Skeletal muscle satellite cell (primary cell): ENCODE results near the gene CARNS1.

Experiments used
- H3K27me3 ChIP-seq: 2 replicates; pipeline ENCODE4 v1.7.0; 2013; ENCODE audit warnings: low read length; ENCODE audit not compliant: control insufficient read depth, insufficient read depth
- H3K36me3 ChIP-seq: 2 replicates; pipeline ENCODE4 v1.7.0; 2013; ENCODE audit warnings: mild to moderate bottlenecking, control low read depth, low read length; ENCODE audit not compliant: insufficient read depth
- H3K4me1 ChIP-seq: 2 replicates; pipeline ENCODE4 v1.7.0; 2013; ENCODE audit warnings: low read length; ENCODE audit not compliant: control insufficient read depth, insufficient read depth
- H3K4me2 ChIP-seq: 2 replicates; pipeline ENCODE4 v1.7.0; 2013; ENCODE audit warnings: mild to moderate bottlenecking, low read length
- H3K4me3 ChIP-seq: 2 replicates; pipeline ENCODE4 v1.7.0; 2013; ENCODE audit warnings: low read length
- H3K9ac ChIP-seq: 2 replicates; pipeline ENCODE4 v1.7.0; 2013; ENCODE audit warnings: mild to moderate bottlenecking, low read depth, low read length, moderate library complexity
- H3K9me3 ChIP-seq: replicated peaks from 2 replicates; pipeline ENCODE4 v1.7.0; 2013; ENCODE audit warnings: mild to moderate bottlenecking, control low read depth, low read length

The CARNS1 gene

DNA sequence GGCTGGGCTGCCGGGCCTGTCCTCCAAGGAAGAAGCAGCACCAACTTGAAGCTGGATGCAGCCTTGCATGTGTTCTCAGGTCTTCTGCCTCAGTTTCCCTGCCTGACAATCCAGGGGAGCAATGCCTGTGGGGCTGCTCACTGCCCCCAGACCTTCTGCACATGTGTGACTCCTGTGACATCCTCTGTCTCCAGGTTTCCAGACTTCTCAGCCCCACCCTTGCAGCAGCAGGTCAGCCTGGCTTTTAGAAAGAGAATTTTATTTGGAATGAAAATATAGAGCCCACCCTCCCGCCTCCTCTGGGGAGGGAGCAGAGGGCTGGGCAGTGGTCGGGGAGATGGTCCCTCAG lies 22.3 kb downstream of the CARNS1 start:
- Histone ChIP-seq H3K4me3 (no peak overlapping the region), H3K27me3 (no peaks in the 10 kb centered on the region), H3K9me3 (no peaks in the 10 kb centered on the region), H3K4me1 (peaks cover 28% of the 10 kb centered on the region), H3K4me2 (no peak overlapping the region), H3K9ac (no peak overlapping the region), H3K36me3 (peaks cover 63% of the 10 kb centered on the region)

DNA sequence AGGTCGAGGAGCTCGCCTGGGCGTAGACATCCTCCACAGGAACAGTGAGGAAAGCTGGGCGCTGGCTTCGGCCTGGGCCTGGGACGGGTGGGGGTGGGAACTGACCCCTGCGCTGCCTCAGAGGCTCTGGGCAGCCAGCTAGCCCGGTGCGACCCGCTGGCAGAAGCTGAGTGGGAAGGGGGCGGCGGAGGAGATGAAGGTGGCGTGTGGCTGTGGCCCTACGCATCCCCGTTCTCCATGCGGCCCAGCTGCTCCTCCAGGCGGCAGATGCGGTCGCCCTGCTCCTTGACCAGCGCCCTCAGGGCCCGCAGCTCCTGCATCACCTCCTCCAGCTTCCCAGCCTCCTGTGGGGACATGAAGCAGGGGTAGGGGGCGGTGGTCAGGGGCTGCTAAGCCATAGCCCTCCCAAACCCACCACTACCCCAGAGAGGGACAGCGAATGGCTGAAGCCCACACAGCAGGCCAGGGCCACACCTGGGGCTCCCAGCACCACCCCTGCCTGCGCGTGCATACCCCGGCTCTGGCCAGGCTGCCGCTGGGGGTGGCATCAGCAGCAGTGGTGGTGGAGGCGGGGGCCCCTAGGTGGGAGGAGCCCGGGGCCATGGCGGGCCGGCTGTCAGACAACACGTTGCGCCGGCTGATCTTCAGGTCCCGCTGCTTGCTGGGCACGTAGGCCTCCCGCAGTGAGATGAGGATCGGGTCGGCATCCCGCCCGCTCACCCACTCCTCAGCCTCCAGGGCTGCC lies 22.9 kb downstream of the CARNS1 start:
- Histone ChIP-seq H3K4me2 (no peak overlapping the region), H3K9ac (no peak overlapping the region), H3K4me3 (no peak overlapping the region), H3K4me1 (peaks cover 30% of the 10 kb centered on the region), H3K9me3 (no peaks in the 10 kb centered on the region), H3K27me3 (no peaks in the 10 kb centered on the region), H3K36me3 (peaks cover 57% of the 10 kb centered on the region)

DNA sequence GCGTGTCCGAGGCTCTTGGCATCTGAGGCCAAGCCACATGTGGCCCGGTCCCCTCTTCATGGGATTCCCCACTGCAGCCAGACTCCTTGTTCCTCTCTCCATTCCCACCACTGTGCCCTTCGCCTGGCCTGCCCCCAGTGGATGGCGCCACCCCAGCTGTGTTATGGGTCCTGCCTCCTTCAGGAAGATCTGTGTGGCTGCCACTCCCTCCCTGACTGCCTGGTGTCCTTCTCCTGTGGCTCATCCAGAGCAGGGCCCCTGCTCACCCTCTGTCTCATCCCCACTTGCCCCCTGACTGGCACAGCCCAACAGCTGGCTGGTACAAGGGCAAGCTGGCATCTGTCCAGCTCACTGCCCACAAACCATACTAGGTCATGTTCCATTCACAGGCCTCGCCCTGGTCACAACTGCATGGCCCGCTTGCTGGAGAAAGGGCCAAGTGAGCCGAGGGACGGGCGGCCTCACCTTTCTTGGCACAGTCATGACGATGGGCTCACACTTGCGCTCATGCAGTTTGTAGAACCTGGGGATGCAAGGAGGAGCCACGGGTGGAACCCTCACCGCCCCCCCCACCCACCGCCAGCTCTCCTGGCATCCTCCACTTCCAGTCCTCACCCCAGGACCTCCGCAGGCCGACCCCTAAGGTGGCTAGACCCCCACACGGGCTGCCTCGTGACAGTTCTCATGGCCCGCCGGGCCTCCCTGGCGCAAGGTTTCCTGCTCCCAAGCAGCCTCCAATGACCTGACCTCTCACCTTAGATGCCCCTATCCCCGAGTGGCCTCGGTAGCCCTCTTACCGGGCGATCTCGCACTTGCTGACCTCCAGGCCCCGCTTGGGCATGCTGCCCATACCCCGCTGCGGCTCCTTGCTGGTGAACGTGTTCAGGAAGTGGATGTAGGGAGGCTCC lies 24.1 kb downstream of the CARNS1 start:
- Histone ChIP-seq H3K4me2 (peak overlapping the region; percentile 16), H3K4me1 (peaks cover 30% of the 10 kb centered on the region), H3K9ac (peak overlapping the region; percentile 16), H3K36me3 (peaks cover 45% of the 10 kb centered on the region), H3K9me3 (no peaks in the 10 kb centered on the region), H3K27me3 (no peaks in the 10 kb centered on the region), H3K4me3 (no peak overlapping the region)

DNA sequence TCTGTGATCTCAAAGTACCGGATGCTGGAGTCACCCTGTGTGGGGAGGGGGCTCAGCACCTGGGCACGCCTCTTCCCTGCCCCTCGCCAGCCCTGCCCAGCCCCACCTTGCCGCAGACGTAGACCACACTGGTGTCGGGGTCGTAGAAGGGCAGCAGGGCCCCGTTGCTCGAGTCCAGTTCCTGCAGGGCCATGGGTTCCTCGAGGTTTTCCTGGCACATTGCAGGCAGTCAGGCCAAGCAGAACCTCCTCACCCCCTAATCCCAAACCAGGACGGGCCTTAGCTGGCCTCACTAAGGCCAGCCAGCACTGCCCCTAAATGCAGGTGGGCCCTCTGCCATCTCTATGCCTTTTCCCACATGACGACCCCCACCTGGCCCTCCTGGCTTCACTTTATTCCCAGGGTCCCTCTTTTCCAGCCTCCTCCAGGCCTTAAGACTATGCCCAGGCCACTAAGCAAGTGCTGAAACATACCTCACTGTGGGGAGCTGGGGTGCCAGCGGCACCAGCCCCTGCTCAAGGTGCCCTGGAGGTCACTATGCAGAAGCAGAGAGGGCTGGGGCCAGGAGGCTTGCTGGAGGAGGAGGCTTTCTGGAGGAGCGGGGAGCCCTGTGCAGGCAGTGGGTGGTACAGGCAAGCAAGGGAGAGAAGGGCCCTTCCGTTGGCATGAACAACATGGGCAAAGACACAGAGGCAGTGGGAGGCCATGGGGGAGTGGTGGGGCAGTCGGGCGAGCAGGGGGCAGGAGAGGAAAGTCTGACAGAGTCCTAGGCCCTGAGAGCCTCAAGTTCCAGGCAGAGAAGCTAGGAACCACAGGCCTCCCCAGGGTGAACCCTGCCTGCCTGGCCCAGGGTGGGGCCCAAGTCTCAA lies 25.0 kb downstream of the CARNS1 start:
- Histone ChIP-seq H3K4me2 (no peak overlapping the region), H3K27me3 (no peaks in the 10 kb centered on the region), H3K4me1 (peaks cover 26% of the 10 kb centered on the region), H3K9me3 (no peaks in the 10 kb centered on the region), H3K36me3 (peaks cover 37% of the 10 kb centered on the region), H3K9ac (peak overlapping the region; percentile 16), H3K4me3 (no peak overlapping the region)

DNA sequence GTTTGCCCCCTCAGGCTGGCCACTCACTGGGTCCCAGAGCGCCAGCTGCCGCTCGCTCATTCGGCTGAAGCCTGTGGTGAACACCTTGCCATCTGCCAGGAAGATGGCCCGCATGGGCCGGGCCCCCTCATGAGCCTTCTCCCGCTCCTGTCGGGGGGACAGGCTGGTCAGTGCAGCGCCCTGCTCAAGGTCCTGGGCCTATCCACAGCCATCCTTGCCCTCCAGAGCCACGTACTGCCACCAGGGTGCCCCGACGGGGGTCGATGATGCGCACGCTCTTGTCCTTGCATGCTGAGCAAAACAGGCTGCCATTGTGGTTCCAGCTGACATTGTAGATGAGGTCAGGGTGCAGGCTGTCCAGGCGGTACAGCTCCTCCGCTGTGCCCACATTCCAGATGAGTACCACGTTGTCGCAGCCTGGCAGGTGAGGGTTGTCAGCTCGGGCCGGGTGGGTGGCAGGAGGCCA lies 25.7 kb downstream of the CARNS1 start:
- peaks cover 25% of the 10 kb centered on the region for H3K4me1 ChIP-seq

DNA sequence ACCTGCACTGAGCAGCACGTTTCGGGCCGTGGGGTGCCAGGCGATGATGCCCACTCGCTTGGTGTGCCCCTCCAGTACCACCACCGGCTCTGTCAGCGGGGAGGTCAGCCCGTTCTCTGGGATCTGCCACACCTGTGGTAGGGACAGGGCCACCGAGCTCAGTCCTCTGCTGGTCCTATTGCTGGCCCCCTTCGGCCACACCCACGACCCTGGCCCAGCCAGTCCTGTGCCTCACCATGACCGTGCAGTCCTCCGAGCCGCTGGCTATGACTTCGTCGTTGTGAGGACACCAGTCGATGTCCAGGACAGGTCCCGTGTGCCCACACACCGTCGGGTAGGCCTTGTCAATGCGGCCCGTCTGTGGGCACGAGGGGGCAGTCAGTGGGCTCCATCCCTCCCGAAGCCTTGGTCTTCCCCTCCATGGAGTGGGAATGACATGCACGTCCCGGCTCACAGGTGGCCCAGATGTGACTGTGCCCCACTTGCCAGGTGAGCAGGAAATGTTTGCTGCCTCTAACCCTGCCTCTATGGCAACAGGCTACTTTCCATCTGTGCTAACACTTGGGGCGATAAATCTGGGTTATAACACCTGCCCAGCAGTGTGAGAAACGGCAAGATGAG lies 26.4 kb downstream of the CARNS1 start:
- Histone ChIP-seq H3K4me2 (peak overlapping the region; percentile 99), H3K4me1 (peaks cover 25% of the 10 kb centered on the region), H3K36me3 (peaks cover 32% of the 10 kb centered on the region), H3K4me3 (peak overlapping the region; percentile 96), H3K9ac (no peak overlapping the region), H3K9me3 (no peaks in the 10 kb centered on the region), H3K27me3 (no peaks in the 10 kb centered on the region)

More for the DNA sequence above, 25.7 kb downstream of the CARNS1 start:
- H3K27me3 ChIP-seq = no peaks in the 10 kb centered on the region
- H3K9me3 ChIP-seq = no peaks in the 10 kb centered on the region
- H3K4me2 ChIP-seq = no peak overlapping the region
- H3K4me3 ChIP-seq = no peak overlapping the region
- peaks cover 32% of the 10 kb centered on the region for H3K36me3 ChIP-seq
- H3K9ac ChIP-seq = no peak overlapping the region

DNA sequence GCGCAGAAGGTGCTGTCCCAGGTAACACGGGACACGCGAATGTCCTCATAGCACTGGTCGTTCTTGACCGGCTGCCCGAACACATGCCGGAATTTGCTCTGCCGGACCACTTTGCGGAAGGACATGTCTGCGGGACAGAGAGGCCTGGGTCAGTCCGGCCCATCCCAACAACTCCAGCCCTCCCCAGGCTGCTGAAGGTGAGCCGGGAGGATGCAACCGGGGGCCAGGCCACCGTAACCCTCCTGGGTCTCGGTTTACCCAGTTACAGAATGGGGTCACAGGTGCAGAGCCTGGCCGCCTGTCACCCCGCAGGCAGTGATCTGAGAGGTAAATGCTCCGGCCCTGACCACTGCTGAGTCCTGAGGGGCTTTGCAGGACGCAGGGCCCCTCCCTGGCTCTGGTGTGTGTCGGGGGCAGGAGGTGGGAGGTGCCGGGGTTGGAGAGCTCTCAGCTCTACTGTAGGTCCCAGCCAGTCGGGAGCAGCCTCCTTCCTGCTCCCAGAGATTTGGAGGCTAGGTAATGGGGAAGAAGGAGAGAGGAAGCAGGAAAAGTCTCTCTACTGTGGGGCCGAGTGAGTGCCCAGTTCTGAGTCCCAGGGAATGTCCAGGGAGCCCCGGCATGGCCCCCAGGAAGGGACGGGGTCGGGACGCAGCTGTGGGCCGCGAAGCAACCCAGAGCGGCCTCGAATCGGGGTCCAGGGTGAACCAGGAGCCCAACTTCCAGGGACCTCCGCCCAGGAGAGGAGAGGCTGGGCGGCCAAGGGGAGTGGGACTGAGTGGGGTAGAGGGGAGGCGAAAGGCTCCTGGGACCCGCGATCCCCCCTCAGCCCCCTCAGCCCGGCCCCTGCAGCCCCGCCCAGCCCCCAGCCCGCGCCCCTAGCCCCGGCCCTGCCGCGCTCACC lies 27.3 kb downstream of the CARNS1 start:
- Histone ChIP-seq H3K4me2 (peak overlapping the region; percentile 99), H3K36me3 (peaks cover 25% of the 10 kb centered on the region), H3K4me3 (peak overlapping the region; percentile 96), H3K9ac (peak overlapping the region; percentile 90), H3K27me3 (no peaks in the 10 kb centered on the region), H3K4me1 (peaks cover 25% of the 10 kb centered on the region), H3K9me3 (no peaks in the 10 kb centered on the region)

DNA sequence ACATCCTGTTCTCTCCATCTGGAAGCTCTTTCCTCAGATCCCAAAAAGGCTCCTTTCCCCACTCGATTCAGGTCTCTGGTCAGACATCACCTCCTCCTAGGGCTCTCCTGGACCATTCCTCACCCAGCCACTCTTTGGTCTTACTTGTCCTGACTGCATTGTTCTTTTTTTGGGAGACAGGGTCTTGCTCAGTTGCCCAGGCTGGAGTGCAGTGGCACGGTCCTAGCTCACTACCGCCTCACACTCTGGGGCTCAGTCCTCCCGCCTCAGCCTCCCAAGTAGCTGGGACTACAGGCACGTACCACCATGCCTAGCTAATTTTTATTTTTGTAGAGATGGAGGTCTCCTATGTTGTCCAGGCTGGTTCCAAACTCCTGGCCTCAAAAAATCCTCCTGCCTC lies 30.0 kb downstream of the CARNS1 start:
- H3K4me1 ChIP-seq = peaks cover 12% of the 10 kb centered on the region
- H3K9me3 ChIP-seq = no peaks in the 10 kb centered on the region
- H3K4me3 ChIP-seq = no peak overlapping the region
- no peaks in the 10 kb centered on the region for H3K27me3 ChIP-seq
- H3K4me2 ChIP-seq = no peak overlapping the region
- H3K36me3 ChIP-seq = peaks cover 7% of the 10 kb centered on the region
- H3K9ac ChIP-seq = no peak overlapping the region

DNA sequence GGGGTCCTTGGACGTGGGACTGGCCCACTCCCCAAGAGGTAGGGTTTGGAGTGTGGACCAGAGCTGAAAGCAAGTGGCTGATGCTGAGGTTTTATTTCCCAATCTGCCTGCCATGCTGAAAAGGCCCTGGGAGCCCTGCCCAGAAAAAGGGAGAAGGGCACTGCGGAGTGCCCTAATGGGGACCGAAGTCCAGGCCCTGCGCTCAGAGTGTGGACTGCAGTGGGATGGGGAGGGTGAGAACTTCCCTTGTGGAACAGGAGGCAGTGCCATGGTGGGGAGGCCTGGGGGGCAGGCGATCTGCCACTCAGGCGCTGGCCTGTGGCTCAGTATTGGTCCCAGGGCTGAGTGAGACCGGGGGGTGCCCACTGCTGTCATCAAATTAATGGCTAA lies 32.7 kb downstream of the CARNS1 start:
- Histone ChIP-seq H3K4me2 (no peak overlapping the region), H3K36me3 (no peaks in the 10 kb centered on the region), H3K27me3 (no peaks in the 10 kb centered on the region), H3K9ac (no peak overlapping the region), H3K4me1 (peaks cover 14% of the 10 kb centered on the region), H3K9me3 (no peaks in the 10 kb centered on the region), H3K4me3 (no peak overlapping the region)

DNA sequence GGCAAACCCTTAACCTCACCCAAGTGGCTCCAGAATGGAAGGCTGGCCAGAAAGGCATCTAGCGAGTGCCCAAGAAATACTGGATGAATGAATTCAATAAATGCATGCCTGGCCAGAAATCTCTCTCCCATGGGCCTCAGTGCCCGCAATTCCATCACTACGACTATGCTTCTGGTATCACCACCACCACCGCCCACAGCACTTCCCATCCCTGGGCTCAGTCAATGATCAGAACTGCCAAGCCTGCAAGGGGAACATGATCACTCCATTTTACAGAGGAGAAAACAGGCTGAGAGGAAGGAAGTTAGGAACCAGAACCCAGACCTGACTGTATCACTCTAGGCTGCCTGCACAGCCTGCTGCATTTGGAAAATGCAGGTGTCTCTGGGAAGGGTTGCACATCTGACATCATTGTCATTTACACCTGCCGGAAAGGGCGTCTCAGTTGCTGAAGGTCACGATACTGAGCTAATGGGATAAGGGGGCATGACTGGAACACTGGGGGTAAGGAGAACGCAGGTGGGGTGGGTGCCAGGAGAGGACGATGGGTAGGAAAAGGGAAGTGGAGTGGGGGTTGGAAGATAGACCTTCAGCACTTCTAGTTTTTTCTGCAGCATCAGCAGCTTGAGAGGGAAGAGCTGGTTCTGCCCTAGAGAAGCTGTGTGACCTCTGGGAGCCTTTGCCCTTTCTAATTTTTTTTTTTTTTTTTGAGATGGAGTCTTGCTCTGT lies 33.8 kb downstream of the CARNS1 start:
- Histone ChIP-seq H3K9ac (no peak overlapping the region), H3K36me3 (no peaks in the 10 kb centered on the region), H3K4me3 (no peak overlapping the region), H3K9me3 (no peaks in the 10 kb centered on the region), H3K4me2 (no peak overlapping the region), H3K27me3 (no peaks in the 10 kb centered on the region), H3K4me1 (peaks cover 14% of the 10 kb centered on the region)
